MM.1S (cell line): Measurements from ENCODE around the gene SLC37A3.

Experiments
- DNase-seq: peaks from one replicate; pipeline ENCODE4 v3.0.0-alpha.2; 2015
- H2AFZ ChIP-seq: fragments of 300-600 bp; sonication (generic); 2 replicates; pipeline ENCODE4 v1.6.0; 2016; ENCODE audit warnings: antibody characterized with exemption, low read length
- H3F3A ChIP-seq: fragments of 300-600 bp; sonication (generic); 2 replicates; pipeline ENCODE4 v1.6.1; 2016; ENCODE audit warnings: mild to moderate bottlenecking, antibody characterized with exemption, low read length, moderate library complexity, mixed read lengths; ENCODE audit not compliant: insufficient read depth
- H3K27ac ChIP-seq: fragments of 300-600 bp; sonication (generic); 2 replicates; pipeline ENCODE4 v1.5.1; 2016; ENCODE audit warnings: mild to moderate bottlenecking, low read length
- H3K27me3 ChIP-seq: fragments of 300-600 bp; sonication (generic); replicated peaks from 2 replicates; pipeline ENCODE4 v1.6.0; 2016; ENCODE audit warnings: low read length; ENCODE audit not compliant: insufficient read depth
- H3K36me3 ChIP-seq: fragments of 300-600 bp; sonication (generic); replicated peaks from 2 replicates; pipeline ENCODE4 v1.6.1; 2016; ENCODE audit warnings: mild to moderate bottlenecking, low read length, mixed read lengths; ENCODE audit not compliant: insufficient read depth
- H3K4me1 ChIP-seq: fragments of 300-600 bp; sonication (generic); 2 replicates; pipeline ENCODE4 v1.6.1; 2016; ENCODE audit warnings: low read length, mixed read lengths
- H3K4me2 ChIP-seq: fragments of 300-600 bp; sonication (generic); 2 replicates; pipeline ENCODE4 v1.6.0; 2016; ENCODE audit warnings: low read depth, low read length
- H3K4me3 ChIP-seq: fragments of 300-600 bp; sonication (generic); 2 replicates; pipeline ENCODE4 v1.5.1; 2016; ENCODE audit warnings: low read length, mixed read lengths
- H3K79me2 ChIP-seq: fragments of 300-600 bp; sonication (generic); 2 replicates; pipeline ENCODE4 v1.6.1; 2016; ENCODE audit warnings: mixed run types, low read length, mixed read lengths
- H3K9ac ChIP-seq: fragments of 300-600 bp; sonication (generic); 2 replicates; pipeline ENCODE4 v1.6.1; 2016; ENCODE audit warnings: low read length, mixed read lengths
- H3K9me2 ChIP-seq: fragments of 300-600 bp; sonication (generic); replicated peaks from 2 replicates; pipeline ENCODE4 v1.6.1; 2016; ENCODE audit warnings: mild to moderate bottlenecking, low read length, mixed read lengths; ENCODE audit not compliant: insufficient read depth
- H3K9me3 ChIP-seq: fragments of 300-600 bp; sonication (generic); replicated peaks from 2 replicates; pipeline ENCODE4 v1.6.1; 2016; ENCODE audit warnings: mild to moderate bottlenecking, low read length, mixed read lengths; ENCODE audit not compliant: insufficient read depth
- H4K20me1 ChIP-seq: fragments of 300-600 bp; sonication (generic); 2 replicates; pipeline ENCODE4 v1.6.1; 2016; ENCODE audit warnings: mild to moderate bottlenecking, low read length, moderate library complexity, mixed read lengths; ENCODE audit not compliant: insufficient read depth
- CTCF ChIP-seq: fragments of 300-600 bp; sonication (generic); IDR thresholded peaks from 2 replicates; pipeline ENCODE4 v1.5.1; 2016; ENCODE audit warnings: antibody characterized with exemption, low read length, mixed read lengths
- EZH2 ChIP-seq: fragments of 300-600 bp; sonication (generic); optimal IDR thresholded peaks from 2 replicates; pipeline ENCODE3; 2017; ENCODE audit warnings: low read depth, mild to moderate bottlenecking, antibody characterized with exemption, low read length, mixed read lengths
- EZH2phosphoT487 ChIP-seq: fragments of 300-600 bp; sonication (generic); IDR thresholded peaks from 2 replicates; pipeline ENCODE4 v1.6.1; 2018; ENCODE audit warnings: antibody characterized with exemption, low read length

The SLC37A3 gene

GRCh38 chr7:140349144-140349771 lies 49.1 kb downstream of the SLC37A3 start:
- no peaks in the 10 kb centered on the region for H4K20me1 ChIP-seq
- no peaks in the 10 kb centered on the region for H3K4me1 ChIP-seq
- no peaks in the 10 kb centered on the region for H3K79me2 ChIP-seq
- no peak for DNase-seq
- no peak overlapping the region for H2AFZ ChIP-seq
- no peak overlapping the region for H3K9ac ChIP-seq
- no peak overlapping the region for H3K27ac ChIP-seq
- H3K4me3 ChIP-seq, result no peak overlapping the region
- H3K36me3 ChIP-seq, result no peaks in the 10 kb centered on the region
- H3K4me2 ChIP-seq, result no peak overlapping the region
- H3F3A ChIP-seq, result no peaks in the 10 kb centered on the region
- no peaks in the 10 kb centered on the region for H3K9me3 ChIP-seq
- no peaks in the 10 kb centered on the region for H3K9me2 ChIP-seq
- H3K27me3 ChIP-seq, result no peaks in the 10 kb centered on the region
- TF ChIP-seq EZH2, result no peak
- TF ChIP-seq EZH2phosphoT487, result no peak
- TF ChIP-seq CTCF, result no peak

DNA sequence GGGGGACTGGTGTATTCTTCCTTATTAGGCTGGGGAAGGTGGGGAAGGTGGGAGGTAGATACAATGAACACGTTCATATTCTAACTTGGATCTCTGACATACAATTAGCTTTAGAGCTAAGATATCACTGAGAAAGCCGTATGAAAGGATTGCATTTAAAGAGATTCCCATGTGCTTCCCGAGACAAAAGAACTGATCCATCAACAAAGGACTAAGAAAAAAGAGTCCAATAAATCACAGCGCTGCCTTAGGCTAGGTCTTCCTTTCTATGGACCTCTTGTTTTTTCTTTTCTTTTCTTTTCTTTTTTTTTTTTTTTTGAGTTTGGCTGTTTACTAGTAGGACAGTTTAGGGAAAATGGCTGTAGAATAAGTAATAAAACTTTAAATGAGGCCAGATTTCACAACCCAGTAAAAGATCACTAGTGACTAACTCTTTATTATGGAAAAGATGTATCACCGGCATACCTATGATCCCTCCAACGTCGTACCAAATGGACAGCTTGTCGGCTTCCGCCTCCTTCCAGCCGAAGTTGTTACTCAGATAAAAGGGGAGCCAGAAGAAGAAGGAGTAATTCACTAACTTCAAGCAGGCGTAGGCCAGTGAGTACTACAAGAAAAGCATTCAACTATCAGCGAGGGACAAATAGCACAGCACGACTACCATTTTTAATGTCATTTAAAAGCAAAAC lies 50.0 kb downstream of the SLC37A3 start:
- Histone ChIP-seq H3K4me2 (no peak overlapping the region), H3K79me2 (no peaks in the 10 kb centered on the region), H3K27ac (no peak overlapping the region), H3K36me3 (no peaks in the 10 kb centered on the region), H3K4me3 (no peak overlapping the region), H3K9me2 (no peaks in the 10 kb centered on the region), H3F3A (no peaks in the 10 kb centered on the region), H3K9ac (no peak overlapping the region), H3K27me3 (no peaks in the 10 kb centered on the region), H4K20me1 (no peaks in the 10 kb centered on the region), H2AFZ (no peak overlapping the region), H3K4me1 (no peaks in the 10 kb centered on the region), H3K9me3 (no peaks in the 10 kb centered on the region)
- DNase-seq, result no peak
- TF ChIP-seq EZH2phosphoT487 (no peak), CTCF (no peak), EZH2 (no peak)

DNA sequence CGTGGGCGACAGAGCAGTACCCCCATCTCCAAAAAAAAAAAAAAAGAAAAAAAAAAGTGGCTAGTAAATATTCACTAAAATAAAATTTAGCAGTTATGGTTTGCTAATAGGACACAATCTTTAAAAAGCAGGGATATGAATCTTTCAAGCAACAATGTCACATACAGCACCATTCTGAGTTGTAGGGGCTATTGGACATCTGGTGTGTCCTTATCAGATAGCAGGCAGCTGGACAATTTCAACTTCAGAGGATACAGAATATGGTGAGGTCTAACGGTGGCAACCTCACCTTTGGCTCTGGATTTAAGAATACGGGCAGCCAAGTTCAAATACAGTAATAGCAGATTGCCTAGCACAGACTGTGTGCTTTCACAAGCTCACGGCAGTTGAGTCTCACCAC lies 51.1 kb downstream of the SLC37A3 start:
- no peaks in the 10 kb centered on the region for H3F3A ChIP-seq
- no peak overlapping the region for H3K4me2 ChIP-seq
- no peak for TF ChIP-seq EZH2
- TF ChIP-seq EZH2phosphoT487, result no peak
- TF ChIP-seq CTCF, result no peak
- no peaks in the 10 kb centered on the region for H3K36me3 ChIP-seq
- H3K4me3 ChIP-seq, result no peak overlapping the region
- no peak overlapping the region for H3K27ac ChIP-seq
- H3K9me2 ChIP-seq, result no peaks in the 10 kb centered on the region
- no peak overlapping the region for H3K9ac ChIP-seq
- no peaks in the 10 kb centered on the region for H3K79me2 ChIP-seq
- H3K4me1 ChIP-seq, result no peaks in the 10 kb centered on the region
- H3K27me3 ChIP-seq, result no peaks in the 10 kb centered on the region
- H4K20me1 ChIP-seq, result no peaks in the 10 kb centered on the region
- no peak overlapping the region for H2AFZ ChIP-seq
- no peak for DNase-seq
- H3K9me3 ChIP-seq, result no peaks in the 10 kb centered on the region
